HG03439 (cell line): ENCODE results near the gene INSYN1.
"Not testable (repeated sequence)": the region's sequence is repeated elsewhere in the genome, so short reads cannot be mapped to it uniquely, and the experiment has no call there.

Experiments
- ATAC-seq: cut with Tn5 transposase; IDR thresholded peaks from one replicate; pipeline ENCODE4 v1.9.1; 2021; ENCODE audit warnings: mild to moderate bottlenecking, moderate library complexity; ENCODE audit not compliant: unreplicated experiment

The INSYN1 gene

GRCh38 chr15:73750438-73750837 is 2.7 kb downstream of the INSYN1 start:
- ATAC-seq, result no peak

DNA sequence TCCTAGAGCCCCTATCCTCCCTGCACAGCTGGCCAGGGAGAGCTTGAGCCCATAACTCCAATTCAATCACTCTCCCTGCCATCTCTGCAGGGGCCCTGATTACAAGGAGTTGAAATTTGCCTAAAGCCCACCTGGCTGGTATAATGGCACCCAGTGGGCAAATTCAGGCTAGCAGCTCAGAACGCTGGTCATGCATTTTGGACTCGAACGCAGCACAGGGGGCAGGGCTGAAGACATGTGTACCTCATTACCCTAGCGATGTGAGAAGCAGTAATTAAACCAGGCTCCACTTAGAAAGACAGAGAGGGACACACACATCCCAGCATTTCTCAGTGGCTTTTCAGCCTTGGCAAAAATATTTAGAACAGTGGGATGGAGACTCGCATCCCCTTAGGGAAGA is 3.2 kb downstream of the INSYN1 start:
- ATAC-seq, result no peak

DNA sequence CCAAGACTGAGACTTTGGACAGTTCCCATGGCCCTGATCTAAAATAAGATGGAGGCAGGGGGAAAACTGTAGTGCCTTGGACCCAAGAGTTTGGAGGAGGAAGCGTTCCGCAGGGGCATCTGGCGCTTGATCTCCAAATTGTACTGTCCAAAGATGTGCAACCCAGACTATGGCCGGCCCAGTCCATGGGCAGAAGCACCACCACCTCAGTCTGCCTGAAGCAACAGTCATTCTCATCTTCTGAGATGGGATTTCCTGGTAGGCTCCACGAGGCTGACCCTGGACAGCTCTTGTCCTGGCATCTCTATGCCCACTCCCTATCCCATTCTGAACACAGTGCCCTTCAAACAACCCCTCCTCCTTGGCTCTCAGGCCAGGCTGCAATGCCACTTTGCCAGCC is 3.6 kb downstream of the INSYN1 start:
- no peak for ATAC-seq

- no peak for ATAC-seq
These were observed 4.4 kb downstream of the INSYN1 start for GRCh38 chr15:73748730-73749129.

GRCh38 chr15:73747847-73748590 is 5.1 kb downstream of the INSYN1 start:
- no peak for ATAC-seq

- no peak for ATAC-seq
These were observed 6.3 kb downstream of the INSYN1 start for GRCh38 chr15:73746883-73747282.

DNA sequence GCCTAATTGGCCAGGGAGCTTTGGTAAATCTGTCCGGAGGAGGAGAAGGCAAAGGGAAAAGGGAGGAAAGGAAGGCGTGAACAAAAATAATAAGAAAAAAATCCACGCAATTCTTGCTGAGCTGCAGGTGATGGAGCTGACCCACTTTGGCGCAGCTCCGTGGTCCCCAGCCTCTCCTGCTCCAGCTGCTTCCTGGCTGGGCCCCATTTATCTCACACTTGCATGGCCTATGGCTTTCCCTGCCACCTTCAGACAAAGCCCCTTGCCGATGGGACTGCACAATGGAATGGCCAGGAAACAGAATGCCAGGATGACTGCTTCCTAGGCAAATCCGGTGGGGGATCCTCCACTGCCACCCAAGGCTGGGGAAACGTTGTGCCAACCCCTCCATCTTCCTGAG is 6.9 kb downstream of the INSYN1 start:
- no peak for ATAC-seq

DNA sequence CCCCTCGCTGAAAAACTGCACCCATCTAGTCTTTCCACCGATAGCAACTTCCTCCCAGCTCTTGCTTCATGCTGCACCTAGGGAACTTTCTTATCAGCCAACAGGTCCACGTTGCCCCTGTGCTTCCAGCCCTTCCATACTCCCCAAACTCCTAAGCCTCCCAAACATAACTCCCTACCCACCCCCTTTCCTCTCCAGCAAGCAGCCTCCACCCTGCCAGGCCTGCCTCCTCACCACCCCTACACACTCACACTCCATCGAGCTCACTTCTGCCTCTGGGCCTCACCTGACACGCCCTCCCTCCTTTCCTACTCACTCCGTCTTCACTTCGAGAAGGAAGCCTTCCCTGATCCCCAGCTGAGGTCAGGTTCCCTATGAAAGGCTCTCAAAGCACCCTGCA is 8.1 kb downstream of the INSYN1 start:
- ATAC-seq, result no peak

DNA sequence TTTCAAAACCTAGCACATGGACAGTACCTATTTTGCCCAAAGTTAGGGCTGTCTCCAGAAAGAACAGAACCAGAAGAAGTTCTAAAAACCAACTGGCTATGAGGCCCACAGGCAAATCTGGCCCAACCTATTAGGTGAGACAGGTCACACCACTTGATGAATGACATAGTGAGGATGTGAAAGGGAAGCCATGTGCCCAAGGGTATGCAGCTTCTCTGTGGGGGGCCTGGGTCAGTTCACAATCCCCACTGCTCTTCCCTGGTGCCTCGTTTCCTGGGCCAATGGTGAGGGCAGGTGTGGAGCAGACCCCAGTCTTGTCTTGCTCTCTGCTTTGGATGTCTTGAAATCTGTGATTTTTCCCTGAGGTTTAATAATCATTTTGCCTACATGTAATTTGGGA is 8.9 kb downstream of the INSYN1 start:
- ATAC-seq, result no peak

GRCh38 chr15:73741321-73741836 is 11.8 kb downstream of the INSYN1 start:
- no peak for ATAC-seq

- no peak for ATAC-seq
These were observed 12.8 kb downstream of the INSYN1 start for GRCh38 chr15:73740152-73741048.

DNA sequence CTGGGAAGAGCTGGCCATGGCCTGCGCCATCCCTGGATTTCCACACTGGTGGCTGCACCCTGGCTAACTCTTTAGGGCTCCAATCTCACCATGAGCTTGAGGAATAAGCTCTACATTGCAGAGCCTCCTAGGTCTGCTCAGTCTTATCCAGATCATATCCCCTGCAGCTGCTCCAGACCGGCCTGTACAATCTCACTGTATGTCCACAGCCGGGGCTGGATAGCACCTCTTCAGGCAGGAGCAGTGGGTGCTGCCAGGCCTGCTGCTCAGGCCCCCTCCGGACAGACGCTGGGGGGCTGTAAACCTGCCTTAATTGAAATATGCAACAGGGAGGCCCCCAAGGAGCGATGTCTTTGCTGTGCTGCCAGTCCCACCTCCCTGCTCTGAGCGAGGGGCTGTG is 15.6 kb downstream of the INSYN1 start:
- ATAC-seq, result no peak

GRCh38 chr15:73732930-73733329 is 20.2 kb downstream of the INSYN1 start:
- ATAC-seq, result no peak

DNA sequence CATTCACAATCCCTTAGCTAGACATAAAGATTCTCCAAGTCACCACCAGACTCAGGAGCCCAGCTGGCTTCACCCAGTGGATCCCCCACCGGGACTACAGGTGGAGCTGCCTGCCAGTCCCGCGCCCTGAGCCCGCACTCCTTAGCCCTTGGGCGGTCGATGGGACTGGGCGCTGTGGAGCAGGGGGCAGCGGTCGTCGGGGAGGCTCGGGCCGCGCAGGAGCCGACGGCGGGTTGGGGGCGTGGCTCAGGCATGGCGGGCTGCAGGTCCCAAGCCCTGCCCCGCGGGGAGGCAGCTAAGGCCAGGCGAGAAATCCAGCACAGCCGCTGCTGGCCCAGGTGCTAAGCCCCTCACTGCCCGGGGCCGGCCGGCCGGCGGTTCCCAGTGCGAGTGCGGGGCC is 21.1 kb downstream of the INSYN1 start:
- not testable (repeated sequence) for ATAC-seq

DNA sequence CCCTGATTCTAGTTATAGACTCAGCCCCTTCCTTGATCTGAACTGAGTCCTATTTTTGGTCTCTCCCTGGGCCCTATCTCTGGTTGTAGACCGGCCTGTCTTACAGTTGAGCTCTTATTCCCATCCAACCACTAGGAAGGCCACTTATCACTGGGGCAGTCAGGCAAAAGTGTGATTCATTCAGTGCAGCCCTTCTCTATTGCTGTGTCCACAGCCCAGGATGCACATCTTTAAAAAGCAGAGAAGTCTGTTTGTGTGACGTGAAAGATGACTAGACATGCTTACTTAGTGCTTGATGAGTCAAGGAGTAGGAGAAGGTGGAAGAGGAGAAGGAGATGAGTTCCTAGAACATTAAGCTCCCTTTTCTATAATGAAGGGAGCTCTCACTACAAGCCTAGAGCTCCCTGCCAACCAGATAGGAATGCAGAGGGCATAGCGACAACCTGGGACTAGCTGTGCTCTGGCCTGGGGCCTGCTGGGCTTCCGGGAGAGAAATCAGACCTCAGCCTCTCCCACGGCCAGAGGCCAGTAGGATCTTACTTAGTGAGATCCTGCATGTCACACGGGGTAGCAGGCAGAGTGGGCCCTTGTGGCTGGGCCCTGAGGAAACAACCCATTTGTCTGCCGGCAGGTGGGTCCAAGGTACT is 25.7 kb downstream of the INSYN1 start:
- ATAC-seq, result no peak

- no peak for ATAC-seq
These were observed 28.9 kb downstream of the INSYN1 start for GRCh38 chr15:73724212-73724611.

DNA sequence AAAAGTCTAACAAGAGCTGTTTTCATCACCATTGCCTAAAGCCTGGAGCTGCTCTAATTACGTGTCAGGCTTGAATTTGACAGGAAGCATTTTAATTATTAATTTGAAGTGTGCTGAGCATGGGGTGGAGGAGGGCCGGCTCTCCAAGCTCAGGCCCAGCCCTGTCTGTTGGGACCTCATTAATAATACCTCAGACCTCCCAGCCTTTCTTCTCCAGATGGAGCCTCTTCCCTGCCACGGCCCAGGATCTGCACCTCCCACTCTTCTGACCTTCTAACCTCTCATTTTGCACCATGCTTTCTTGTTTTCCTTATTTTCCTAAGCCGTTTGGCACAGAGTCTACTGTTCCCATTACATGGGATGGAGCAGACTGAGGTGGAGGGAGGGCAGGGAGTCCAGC is 30.0 kb downstream of the INSYN1 start:
- no peak for ATAC-seq

DNA sequence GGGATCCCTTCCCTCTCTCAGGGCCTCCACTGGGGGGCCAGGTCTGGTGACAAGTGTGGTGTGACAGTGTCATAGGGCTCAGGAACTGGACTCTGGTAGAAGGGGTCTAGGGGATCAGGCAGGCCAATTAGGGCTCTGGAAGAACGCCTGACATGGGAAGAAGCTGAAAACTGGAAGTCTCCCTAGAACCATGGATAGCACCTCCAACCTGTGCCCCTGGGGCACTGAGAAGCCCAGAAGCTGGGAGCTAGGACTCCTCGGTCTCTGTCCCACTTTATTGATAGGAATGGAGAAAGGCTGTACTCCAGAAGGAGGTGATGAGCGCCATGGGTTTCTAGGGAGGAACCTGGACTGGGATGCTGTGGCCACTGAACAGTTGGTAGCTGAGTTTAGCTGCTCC is 30.7 kb downstream of the INSYN1 start:
- no peak for ATAC-seq

DNA sequence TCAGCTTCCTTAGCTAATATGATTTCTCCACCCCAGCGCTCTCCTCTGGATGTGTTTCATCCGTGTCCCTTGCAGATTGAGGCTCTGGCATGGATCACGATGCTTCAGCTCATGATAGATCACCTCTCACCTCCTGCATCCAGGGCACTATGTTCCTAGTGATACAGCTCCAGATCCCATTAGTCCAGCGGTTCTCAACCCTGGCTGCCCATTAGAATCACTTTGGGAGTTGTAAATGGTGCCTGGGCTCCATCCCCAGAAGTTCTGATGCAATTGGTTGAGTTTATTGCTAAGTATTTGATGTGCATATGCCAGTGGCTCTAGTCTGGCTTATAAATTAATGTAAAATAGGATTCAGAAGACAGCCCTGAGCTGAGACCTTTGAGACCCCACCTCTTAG is 34.5 kb downstream of the INSYN1 start:
- ATAC-seq, result no peak

DNA sequence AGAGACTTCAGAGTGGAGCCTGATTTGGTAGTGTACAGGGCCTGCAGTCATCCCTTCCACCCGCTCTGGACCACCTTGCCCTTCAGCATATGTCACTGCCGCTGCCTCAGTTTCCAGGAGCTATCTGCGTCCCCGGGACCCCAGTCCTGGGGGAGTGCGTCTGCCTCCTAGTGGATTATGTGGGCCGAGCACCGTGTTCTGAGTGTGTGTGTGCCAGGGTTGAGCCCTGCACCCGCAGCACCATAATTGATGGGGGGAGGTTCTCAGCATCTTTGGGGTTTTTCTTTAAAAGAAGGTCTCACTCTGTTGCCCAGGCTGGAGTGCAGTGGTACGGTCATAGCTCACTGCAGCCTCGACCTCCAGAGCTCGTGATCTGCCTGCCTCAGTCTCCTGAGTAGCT is 35.3 kb downstream of the INSYN1 start:
- no peak for ATAC-seq

- ATAC-seq, result no peak
These were observed 35.9 kb downstream of the INSYN1 start for GRCh38 chr15:73717206-73717605.

- no peak for ATAC-seq
These were observed 36.7 kb downstream of the INSYN1 start for GRCh38 chr15:73716417-73716816.
